Measurements from ENCODE around the gene CACNA1G. TPM values are rescaled to one million over a fixed set of nuclear protein-coding genes. Genes with fewer than 3 reads are reported as not detected.

The CACNA1G gene
- total RNA-seq, 2 donors from 2014 or later, result 0.84 to 1.1 TPM

DNA sequence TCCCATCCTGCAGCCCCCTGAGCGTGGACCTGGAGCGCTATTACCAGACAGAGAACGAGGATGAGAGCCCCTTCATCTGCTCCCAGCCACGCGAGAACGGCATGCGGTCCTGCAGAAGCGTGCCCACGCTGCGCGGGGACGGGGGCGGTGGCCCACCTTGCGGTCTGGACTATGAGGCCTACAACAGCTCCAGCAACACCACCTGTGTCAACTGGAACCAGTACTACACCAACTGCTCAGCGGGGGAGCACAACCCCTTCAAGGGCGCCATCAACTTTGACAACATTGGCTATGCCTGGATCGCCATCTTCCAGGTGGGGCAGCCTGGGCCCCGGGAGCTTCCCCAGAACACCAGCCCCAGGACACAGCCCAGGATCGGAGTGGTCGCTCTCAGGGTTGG is 12.0 kb downstream of the CACNA1G start:
- TF ChIP-seq, protein P1, sequence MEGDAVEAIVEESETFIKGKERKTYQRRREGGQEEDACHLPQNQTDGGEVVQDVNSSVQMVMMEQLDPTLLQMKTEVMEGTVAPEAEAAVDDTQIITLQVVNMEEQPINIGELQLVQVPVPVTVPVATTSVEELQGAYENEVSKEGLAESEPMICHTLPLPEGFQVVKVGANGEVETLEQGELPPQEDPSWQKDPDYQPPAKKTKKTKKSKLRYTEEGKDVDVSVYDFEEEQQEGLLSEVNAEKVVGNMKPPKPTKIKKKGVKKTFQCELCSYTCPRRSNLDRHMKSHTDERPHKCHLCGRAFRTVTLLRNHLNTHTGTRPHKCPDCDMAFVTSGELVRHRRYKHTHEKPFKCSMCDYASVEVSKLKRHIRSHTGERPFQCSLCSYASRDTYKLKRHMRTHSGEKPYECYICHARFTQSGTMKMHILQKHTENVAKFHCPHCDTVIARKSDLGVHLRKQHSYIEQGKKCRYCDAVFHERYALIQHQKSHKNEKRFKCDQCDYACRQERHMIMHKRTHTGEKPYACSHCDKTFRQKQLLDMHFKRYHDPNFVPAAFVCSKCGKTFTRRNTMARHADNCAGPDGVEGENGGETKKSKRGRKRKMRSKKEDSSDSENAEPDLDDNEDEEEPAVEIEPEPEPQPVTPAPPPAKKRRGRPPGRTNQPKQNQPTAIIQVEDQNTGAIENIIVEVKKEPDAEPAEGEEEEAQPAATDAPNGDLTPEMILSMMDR (conservative IDR thresholded peaks at IDR 0.05), result no peak
- Mint-ChIP-seq H3K36me3 (ENCODE audit: low read depth) (no peaks in the 10 kb centered on the region), H3K4me3 (no peak overlapping the region), H3K27ac (no peak overlapping the region), H3K4me1 (peaks cover 15% of the 10 kb centered on the region), H3K9me3 (no peaks in the 10 kb centered on the region), H3K27me3 (ENCODE audit: insufficient read depth) (peaks cover 14% of the 10 kb centered on the region)
- H3K4me3 ChIP-seq (ENCODE audit: low read length), result no peak overlapping the region
- 94 to 97% methylated on average over 18 to 20 of the region's 20 CpGs for WGBS, 2 experiments (ENCODE audit: insufficient coverage in 1 of 2, insufficient read length in 1 of 2)
- H3K4me1 ChIP-seq (ENCODE audit: control insufficient read depth, insufficient read depth, low read length), result no peaks in the 10 kb centered on the region
- no peak overlapping the region for H3K27ac ChIP-seq (ENCODE audit: low read depth, low read length)
- no peaks in the 10 kb centered on the region for H3K9me3 ChIP-seq (ENCODE audit: control insufficient read depth, low read length)
- no peak for DNase-seq
- H3K9ac ChIP-seq (ENCODE audit: extremely low read depth, low read length, poor library complexity, severe bottlenecking), result no peak overlapping the region
- no peaks in the 10 kb centered on the region for H3K27me3 ChIP-seq (ENCODE audit: control insufficient read depth, insufficient read depth, low read length, poor library complexity, severe bottlenecking)
- no peaks in the 10 kb centered on the region for H3K36me3 ChIP-seq (ENCODE audit: control insufficient read depth, insufficient read depth, low read length)

DNA sequence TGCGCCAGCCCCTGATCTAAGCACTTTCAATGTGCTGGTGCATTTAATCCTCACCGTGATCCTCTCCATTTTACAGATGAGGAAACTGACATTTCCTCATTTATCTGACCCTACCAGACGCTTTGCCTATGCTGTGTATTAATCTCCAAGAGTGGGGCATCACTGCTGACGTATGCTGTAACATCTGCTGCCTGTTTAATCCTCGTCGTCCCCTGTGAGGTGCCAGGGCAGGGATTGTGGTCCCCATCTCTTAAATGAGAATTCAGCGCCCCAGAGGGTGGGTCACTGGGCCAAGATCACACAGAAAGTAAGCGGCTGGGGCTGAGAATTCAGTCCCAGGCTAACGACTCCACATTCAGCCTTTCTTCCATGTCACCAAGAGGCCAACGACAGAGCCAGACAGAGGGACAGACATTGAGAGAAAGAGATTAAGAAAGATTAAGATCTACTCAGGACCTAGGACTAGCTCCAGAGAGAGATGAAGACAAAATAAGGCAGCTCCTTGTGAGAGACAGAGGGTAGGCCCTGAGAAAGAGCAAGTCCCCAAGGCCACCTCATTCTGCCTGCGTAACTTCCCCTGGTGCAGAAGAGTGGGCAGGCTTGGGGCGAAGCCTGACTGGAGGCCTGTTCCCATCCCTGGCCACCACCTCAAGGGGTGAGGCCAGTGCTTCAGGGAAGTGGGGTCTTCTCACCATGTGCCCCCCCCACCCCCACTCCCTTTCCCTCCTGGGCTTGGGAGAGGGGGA is 13.5 kb downstream of the CACNA1G start:
- TF ChIP-seq, protein P1 (conservative IDR thresholded peaks at IDR 0.05), result no peak
- Histone ChIP-seq H3K9ac (ENCODE audit: extremely low read depth, low read length, poor library complexity, severe bottlenecking) (no peak overlapping the region), H3K27ac (ENCODE audit: low read depth, low read length) (no peak overlapping the region), H3K36me3 (ENCODE audit: control insufficient read depth, insufficient read depth, low read length) (no peaks in the 10 kb centered on the region), H3K4me3 (ENCODE audit: low read length) (no peak overlapping the region), H3K9me3 (ENCODE audit: control insufficient read depth, low read length) (no peaks in the 10 kb centered on the region), H3K4me1 (ENCODE audit: control insufficient read depth, insufficient read depth, low read length) (no peaks in the 10 kb centered on the region), H3K27me3 (ENCODE audit: control insufficient read depth, insufficient read depth, low read length, poor library complexity, severe bottlenecking) (no peaks in the 10 kb centered on the region)
- Mint-ChIP-seq H3K27me3 (ENCODE audit: insufficient read depth) (peaks cover 8% of the 10 kb centered on the region), H3K4me3 (no peak overlapping the region), H3K27ac (no peak overlapping the region), H3K4me1 (peaks cover 13% of the 10 kb centered on the region), H3K36me3 (ENCODE audit: low read depth) (no peaks in the 10 kb centered on the region), H3K9me3 (no peaks in the 10 kb centered on the region)
- WGBS, 2 experiments (ENCODE audit: insufficient coverage in 1 of 2, insufficient read length in 1 of 2), result 89 to 96% methylated on average over 9 to 12 of the region's 12 CpGs
- DNase-seq, result no peak

DNA sequence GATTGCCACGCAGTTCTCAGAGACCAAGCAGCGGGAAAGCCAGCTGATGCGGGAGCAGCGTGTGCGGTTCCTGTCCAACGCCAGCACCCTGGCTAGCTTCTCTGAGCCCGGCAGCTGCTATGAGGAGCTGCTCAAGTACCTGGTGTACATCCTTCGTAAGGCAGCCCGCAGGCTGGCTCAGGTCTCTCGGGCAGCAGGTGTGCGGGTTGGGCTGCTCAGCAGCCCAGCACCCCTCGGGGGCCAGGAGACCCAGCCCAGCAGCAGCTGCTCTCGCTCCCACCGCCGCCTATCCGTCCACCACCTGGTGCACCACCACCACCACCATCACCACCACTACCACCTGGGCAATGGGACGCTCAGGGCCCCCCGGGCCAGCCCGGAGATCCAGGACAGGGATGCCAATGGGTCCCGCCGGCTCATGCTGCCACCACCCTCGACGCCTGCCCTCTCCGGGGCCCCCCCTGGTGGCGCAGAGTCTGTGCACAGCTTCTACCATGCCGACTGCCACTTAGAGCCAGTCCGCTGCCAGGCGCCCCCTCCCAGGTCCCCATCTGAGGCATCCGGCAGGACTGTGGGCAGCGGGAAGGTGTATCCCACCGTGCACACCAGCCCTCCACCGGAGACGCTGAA is 15.2 kb downstream of the CACNA1G start:
- peaks cover 6% of the 10 kb centered on the region for H3K4me1 Mint-ChIP-seq
- Histone ChIP-seq H3K9me3 (ENCODE audit: control insufficient read depth, low read length) (no peaks in the 10 kb centered on the region), H3K36me3 (ENCODE audit: control insufficient read depth, insufficient read depth, low read length) (no peaks in the 10 kb centered on the region), H3K27ac (ENCODE audit: low read depth, low read length) (no peak overlapping the region), H3K4me1 (ENCODE audit: control insufficient read depth, insufficient read depth, low read length) (no peaks in the 10 kb centered on the region), H3K9ac (ENCODE audit: extremely low read depth, low read length, poor library complexity, severe bottlenecking) (no peak overlapping the region), H3K27me3 (ENCODE audit: control insufficient read depth, insufficient read depth, low read length, poor library complexity, severe bottlenecking) (no peaks in the 10 kb centered on the region), H3K4me3 (ENCODE audit: low read length) (no peak overlapping the region)
- H3K27ac Mint-ChIP-seq, result no peak overlapping the region
- 89 to 90% methylated on average over 13 to 33 of the region's 33 CpGs for WGBS, 2 experiments (ENCODE audit: insufficient coverage in 1 of 2, insufficient read length in 1 of 2)
- peaks cover 7% of the 10 kb centered on the region for H3K27me3 Mint-ChIP-seq (ENCODE audit: insufficient read depth)
- DNase-seq, result no peak
- H3K9me3 Mint-ChIP-seq, result no peaks in the 10 kb centered on the region
- TF ChIP-seq, protein P1 (conservative IDR thresholded peaks at IDR 0.05), result peak; percentile 42
- no peak overlapping the region for H3K4me3 Mint-ChIP-seq
- no peaks in the 10 kb centered on the region for H3K36me3 Mint-ChIP-seq (ENCODE audit: low read depth)

Data from endodermal cell (in vitro differentiated cells).